GM19099 (cell line): Measurements from ENCODE around the gene HOXC12.

Experiments
- POLR2A ChIP-seq: IDR thresholded peaks from 3 replicates; pipeline ENCODE4 v1.6.1; 2011; ENCODE audit warnings: low read depth; ENCODE audit not compliant: insufficient read length; ENCODE audit errors: extremely low read depth

Gene HOXC12

DNA sequence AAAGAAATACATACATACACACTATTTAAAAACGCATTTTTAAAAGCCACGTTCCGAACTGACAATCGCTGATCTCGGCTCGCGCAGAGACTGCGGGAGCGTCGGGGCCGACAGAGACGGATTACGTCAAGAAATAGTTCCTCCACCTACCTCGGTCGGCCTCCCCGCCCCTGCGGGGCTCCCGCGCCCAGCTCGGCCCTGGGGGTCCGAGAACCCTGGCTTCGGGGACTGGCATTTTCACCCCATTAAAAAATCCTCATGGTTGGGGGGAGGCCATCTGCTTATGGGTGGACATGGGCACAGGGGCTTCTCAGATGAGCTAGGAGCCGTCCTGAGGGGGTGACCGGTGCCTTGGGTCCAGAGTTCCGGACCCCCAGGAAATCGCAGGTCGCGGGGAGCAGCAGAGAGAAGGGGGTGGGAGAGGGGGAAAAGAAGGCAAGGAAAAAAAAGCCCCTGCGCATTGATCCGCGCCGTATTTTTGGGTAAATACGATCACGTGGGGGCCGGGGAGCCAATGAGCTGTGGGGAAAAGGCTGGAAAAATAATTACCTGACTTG lies 44.9 kb downstream of the HOXC12 start:
- no peak for TF ChIP-seq POLR2A

DNA sequence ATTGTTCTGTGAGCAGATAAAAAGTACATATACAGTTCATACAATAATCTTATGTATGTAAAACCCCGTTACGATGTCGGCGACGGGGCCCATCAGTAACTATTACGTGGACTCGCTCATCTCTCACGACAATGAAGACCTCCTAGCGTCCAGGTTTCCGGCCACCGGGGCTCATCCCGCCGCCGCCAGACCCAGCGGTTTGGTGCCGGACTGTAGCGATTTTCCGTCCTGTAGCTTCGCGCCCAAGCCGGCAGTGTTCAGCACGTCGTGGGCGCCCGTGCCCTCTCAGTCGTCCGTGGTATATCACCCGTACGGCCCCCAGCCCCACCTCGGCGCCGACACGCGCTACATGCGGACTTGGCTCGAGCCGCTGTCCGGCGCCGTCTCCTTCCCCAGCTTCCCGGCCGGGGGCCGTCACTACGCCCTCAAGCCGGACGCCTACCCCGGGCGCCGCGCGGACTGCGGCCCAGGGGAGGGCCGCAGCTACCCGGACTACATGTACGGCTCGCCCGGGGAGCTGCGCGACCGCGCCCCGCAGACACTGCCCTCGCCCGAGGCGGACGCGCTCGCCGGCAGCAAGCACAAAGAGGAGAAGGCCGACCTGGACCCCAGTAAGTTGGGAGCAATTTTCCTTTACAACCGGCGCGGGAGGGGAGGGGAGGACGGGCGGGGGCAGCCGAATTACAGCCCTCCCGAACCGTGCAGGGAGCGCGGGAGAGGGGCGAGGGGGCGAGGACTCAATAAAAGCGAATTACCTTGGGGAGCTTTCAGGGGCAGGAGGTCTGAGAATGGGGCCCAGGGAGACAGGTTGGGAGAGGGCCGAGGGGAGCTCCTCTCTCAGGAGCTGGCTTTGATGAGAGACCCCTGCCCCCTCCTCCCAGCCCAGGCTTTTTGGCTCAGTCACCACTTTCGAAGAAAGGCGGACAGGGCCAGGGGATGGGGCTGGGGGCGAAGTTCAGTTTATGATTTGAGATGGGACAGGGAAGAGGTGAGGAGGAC lies 45.7 kb downstream of the HOXC12 start, which contains the start of gene HOXC9:
Gene HOXC9, plus strand, starts transcription at position 46 of the 999 bp plus-strand sequence. Its CDS starts 28 bp downstream, at position 74.
- TF ChIP-seq POLR2A = no peak

DNA sequence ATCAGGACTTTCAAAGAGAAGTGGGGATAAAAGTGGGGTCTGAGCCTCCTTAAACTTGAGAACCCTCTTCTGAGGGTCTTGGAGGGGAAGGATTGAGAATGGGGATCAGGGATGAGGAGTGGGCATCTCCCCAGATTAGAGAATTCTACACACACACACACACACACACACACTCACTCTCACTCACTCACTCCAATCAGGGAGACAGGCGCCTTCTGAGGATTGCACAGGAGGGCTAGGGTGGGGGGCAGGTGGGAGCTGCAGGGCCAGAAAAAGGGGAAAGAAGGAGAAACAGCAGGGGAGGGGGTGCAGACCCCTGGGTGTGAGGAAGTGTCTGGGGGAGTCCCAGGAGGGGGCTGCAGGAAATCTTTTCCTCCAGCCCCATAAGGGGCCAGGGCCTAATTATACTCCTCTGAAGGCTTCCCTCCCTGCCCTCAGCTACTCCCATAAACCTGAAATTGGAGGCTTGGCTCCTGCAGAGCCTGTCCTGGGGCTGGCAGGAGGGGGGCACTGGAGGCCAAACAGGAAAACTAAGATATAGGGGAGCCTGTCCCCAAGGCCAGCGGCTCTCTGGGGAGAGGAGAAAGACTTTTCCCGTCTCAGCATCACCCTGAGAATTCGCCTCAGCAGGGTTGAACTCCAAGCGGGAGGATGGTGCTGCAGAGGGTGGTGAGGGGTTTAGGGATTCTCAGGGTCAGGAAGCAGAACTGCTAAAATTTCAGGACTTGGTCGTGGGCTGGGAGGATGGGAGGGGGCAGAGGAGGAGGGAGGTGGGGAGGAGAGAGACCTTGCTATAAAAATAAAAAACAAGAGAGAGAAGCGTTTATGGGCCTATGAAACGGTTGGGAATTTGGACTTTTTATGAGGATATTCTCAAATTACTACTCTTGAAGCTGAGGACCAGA lies 46.8 kb downstream of the HOXC12 start:
- no peak for TF ChIP-seq POLR2A

DNA sequence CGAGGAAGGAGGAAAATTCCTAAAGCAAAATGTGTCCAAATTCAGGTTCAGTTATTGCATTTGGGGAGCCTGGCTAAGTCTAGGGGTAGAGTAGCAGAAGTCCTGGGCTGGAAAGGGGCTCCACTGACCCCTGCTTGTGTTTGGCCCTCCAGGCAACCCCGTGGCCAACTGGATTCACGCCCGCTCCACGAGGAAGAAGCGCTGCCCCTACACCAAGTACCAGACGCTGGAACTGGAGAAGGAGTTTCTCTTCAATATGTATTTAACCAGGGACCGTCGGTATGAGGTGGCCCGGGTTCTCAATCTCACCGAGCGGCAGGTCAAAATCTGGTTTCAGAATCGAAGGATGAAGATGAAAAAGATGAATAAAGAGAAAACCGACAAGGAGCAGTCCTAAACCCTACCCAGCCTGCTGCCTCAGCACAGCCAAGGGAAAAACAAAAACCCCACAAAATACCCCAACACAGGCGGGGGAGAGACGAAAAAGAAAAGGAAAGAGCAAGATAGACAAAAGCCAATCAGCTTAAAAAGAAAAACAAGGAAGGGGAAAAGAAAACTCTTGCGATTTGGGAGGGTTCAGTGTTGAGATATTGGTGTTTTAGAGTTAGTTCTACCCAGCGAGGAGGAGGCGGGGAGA lies 47.7 kb downstream of the HOXC12 start:
- no peak for TF ChIP-seq POLR2A

DNA sequence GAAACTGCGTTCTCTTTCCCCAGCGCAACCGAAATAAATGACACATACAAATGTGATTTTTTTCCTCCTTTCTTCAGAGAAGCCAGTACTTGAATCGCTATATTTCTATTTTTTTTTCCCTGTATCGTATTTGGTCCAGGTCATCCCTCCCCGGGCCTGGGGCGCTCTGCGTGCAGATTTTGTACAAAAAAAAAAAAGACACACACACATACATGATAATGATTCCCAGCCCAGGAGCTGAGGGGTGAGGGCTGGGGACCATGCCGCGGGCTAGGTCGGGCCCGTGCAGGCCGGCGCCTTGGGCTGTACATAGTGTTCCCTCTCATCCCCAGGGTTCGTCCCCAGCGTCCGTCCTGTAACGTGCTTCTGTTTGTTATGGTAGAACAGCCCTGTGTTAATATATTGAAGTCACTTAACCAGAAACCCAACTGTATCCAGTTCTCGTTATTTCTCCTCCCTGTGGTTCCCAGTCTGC lies 48.2 kb downstream of the HOXC12 start:
- no peak for TF ChIP-seq POLR2A

DNA sequence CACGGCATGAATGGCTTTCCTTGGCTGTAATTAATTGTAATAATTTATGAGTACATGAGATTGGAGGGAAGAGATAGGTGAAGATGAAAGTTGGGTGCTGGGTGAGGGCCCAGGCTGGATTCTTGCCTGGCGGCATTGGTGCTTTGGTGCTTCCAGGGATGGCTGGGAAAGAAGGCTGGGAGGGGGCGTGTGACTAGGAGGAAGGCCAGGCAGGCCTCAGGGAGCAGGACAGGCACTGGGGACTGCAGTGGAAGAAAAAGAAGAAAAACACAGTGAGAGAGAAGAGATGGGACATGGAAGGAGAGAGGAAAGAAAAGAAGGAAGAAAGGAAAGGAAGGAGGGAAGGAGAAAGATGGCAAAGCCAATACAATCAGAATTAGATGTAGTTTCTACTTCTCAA lies 48.9 kb downstream of the HOXC12 start:
- TF ChIP-seq POLR2A = no peak

DNA sequence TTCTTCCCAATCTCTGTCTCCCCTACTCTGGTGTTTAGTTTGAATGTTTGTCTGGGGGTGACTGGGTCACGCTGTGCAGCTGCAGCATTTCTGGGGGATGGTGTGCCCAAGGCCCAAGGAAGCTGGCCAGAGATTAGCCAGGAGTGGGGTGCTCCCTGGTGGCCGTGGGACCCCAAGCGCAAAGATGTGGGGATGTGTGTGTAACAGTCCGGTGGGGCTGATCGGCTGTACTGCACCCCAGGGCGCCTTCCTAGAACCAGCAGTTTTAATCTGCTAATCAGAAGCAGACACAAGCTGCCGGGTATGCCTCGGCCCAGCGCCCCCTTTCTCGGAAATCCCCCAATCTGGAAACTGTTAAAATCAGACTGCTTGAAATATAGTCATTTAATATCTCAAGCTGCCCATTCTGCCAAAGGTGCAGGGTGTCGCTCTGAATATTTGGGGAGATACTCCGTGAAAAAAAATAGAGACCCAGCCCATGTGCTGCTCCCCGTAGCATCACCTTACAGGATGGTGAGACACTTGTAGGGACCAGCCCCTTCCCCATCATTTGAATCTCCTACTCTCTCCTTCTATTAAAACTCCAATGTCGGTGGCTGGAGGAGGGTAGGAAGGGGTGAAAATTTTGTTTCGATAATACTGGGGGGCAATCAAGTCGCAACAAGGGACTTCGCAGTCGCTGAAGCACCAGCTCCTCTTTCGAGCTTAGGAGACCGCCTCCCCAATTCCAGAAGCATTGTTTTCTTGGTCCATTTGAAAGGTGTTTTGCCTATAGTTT lies 49.5 kb downstream of the HOXC12 start:
- TF ChIP-seq POLR2A = no peak

DNA sequence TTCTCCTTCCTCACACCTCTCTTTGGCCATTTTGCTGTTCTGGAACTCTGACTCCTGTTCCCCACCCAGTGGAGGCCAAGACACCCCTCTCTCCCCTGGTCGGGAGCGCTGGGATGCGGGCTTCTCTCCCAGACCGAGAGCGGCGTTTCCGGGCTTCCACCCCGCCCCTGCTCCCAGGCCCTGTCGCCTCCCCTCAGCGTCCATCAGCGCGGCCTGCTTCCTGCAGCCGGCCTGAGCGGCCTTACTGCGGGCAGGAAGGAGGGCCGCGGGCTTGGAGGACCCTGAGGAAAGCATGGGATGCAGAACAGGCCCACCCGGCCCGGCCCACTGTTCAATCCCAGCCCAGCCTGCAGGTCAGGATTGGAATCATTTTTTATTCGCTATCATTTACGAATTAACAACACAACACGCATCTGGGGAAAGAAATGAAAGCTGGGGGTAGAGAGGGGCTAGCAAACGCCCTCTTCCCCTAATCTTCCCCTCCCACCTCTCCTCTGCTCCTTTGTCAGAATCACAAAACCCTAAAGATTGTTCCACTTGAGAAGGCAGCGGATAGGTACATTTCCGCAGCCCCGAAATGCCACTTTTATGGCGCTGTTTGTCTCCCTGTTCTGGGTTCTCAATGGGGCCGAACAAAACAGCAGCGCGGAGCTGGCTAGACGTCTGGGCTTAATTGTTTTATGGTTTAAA lies 50.3 kb downstream of the HOXC12 start:
- no peak for TF ChIP-seq POLR2A

DNA sequence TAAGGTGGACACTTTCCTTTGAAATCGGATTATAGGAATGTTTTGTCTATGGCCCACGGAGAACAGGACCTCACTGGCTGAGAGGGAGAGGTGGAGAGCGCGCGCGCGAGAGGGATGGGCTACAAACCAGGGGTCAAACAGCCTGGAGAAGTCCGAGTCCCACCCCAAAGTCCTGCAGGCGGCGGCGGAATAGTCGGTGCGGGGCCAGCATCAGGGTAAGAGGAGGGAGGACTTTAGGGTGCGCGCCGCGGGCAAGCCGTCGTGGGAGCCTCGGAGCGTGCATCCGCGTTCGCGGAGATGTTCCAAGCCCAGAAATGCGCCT lies 50.8 kb downstream of the HOXC12 start:
- TF ChIP-seq POLR2A = no peak

DNA sequence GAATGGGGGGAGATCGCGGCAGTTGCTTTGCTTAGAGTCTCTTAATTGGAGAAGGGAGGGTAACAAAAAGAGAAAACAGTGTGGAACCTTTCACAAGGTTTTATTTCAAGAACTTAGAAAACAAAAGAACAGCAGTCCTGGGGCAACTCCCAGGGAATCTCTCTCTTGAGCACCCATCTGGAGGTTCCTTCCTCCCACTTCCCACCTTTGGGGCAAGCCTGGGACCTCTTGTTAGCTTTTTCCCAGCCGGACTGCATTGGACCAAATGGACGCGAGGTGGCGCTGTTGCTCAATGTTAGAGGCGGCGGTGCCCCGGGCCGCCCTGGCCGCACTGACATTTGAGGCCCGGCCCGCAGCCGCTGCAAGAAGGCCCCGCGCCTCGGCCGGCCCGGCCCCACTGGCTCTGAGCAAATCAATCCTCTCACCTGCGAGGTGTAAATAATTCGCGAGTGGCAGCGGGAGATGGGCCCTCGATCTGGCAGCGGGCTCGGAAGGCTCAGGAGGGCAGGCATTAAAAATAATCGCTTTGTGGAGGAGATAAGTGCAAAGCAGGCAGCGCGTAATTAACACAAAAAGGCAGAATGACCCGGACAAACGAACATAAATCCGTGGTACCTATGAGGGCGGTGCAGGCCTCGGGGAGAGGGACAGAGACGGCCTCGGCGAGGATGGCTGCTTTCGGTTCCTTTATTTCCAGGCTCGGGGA lies 51.3 kb downstream of the HOXC12 start:
- TF ChIP-seq POLR2A = no peak

DNA sequence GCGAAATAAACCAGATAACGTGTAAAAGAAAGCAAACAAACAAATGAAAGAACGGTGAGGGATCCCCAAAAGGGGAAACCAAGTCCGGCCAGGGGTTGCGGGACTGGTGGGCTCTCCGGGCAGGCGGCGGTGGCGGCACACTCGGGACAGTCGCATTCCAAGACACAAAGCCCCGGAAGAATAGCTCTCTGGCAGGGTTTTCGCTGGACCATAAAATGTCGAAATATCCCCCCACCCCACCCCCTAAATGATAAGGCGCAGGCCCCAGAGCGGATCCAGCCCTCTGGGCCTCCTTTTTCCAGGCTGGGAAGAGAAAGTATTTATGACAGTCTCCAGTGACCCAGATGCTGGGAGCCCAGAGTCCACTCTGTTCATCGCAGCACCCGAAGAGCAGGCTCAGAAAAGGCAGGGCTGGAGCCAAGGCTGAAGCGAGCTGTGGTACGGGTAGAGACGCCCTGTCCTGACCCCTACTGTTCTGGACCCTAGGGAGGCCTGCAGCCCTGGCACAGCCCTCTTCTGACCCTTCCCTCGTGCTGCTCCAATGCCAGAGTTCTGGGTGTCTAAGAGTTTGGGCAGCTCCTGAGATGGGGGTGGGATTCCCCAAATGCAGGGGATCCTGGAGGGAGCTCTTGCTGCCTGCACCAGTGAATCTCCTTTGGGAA lies 52.0 kb downstream of the HOXC12 start:
- TF ChIP-seq POLR2A = no peak

DNA sequence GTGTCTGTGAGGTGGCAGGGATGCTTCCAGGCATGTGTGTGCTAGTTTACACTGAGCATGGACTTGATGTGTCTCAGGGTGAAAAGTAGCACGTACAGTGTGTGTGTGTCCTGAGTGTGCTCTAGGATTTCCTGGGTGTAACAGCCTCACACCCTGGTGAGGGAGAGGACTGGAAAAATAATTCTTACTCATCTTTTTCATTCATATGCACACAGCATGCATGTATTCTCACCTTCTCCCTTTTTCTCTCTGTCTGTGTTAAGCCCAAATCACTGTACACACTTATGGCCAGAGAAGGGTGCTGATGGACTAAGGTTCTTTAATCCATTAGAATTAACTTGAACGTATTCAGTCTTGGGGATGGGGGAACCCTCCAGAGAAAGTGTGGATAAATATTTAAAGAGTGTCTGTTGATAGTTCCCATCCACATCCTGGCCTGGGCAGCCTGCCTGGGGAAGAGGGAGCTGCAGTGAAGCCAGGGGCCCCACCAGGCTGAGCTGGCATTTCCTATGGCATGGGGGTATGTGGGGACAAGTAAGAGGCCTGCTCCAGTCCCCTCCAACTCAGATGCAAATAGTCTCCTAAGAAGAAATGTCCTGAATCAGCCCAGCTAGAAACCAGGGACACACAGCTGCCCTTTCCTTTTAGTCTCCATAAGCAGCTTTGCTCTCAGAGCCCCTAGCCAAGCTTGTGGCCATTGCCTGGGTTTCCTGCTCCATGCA lies 53.0 kb downstream of the HOXC12 start:
- TF ChIP-seq POLR2A = no peak
